Stimulated activated naive CD8-positive, alpha-beta T cell treated with anti-CD3 and anti-CD28 coated beads, Interleukin-15, Interleukin-2, amounts not matched to agents 100 ng/mL and 50 ng/mL, for 24 hours (primary cell): ENCODE measurements around the gene IRAK1.
"Not testable (repeated sequence)": the region's sequence is repeated elsewhere in the genome, so short reads cannot be mapped to it uniquely, and the experiment has no call there.

Experiments used
- H3K27ac Mint-ChIP-seq: one replicate; pipeline ENCODE4 v1.8.0; 2021; ENCODE audit warnings: mild to moderate bottlenecking, mixed read lengths
- H3K27me3 Mint-ChIP-seq: one replicate; pipeline ENCODE4 v1.8.0; 2021; ENCODE audit warnings: mixed read lengths
- H3K36me3 Mint-ChIP-seq: one replicate; pipeline ENCODE4 v1.8.0; 2021; ENCODE audit warnings: low read depth, mixed read lengths
- H3K4me1 Mint-ChIP-seq: one replicate; pipeline ENCODE4 v1.8.0; 2021; ENCODE audit warnings: low read depth, mixed read lengths
- H3K4me3 Mint-ChIP-seq: one replicate; pipeline ENCODE4 v1.8.0; 2021; ENCODE audit warnings: mild to moderate bottlenecking, mixed read lengths
- H3K9me3 Mint-ChIP-seq: one replicate; pipeline ENCODE4 v1.8.0; 2021; ENCODE audit warnings: mixed read lengths

IRAK1 gene

GRCh38 chrX:153981231-153981630 is 38.5 kb downstream of the IRAK1 start:
- peaks cover 50% of the 10 kb centered on the region for H3K4me1 Mint-ChIP-seq
- peak overlapping the region; percentile 84 for H3K27ac Mint-ChIP-seq
- no peaks in the 10 kb centered on the region for H3K36me3 Mint-ChIP-seq
- H3K9me3 Mint-ChIP-seq, result no peaks in the 10 kb centered on the region
- no peaks in the 10 kb centered on the region for H3K27me3 Mint-ChIP-seq
- H3K4me3 Mint-ChIP-seq, result peak overlapping the region; percentile 52

- H3K4me1 Mint-ChIP-seq, result peaks cover 52% of the 10 kb centered on the region
- peak overlapping the region; percentile 57 for H3K4me3 Mint-ChIP-seq
- not testable (repeated sequence) for H3K36me3 Mint-ChIP-seq, H3K9me3 Mint-ChIP-seq, H3K27me3 Mint-ChIP-seq
- H3K27ac Mint-ChIP-seq, result peak overlapping the region; percentile 88
Measured at GRCh38 chrX:153980394-153980793, 39.3 kb downstream of the IRAK1 start.

GRCh38 chrX:153974726-153975286 is 44.9 kb downstream of the IRAK1 start:
- no peaks in the 10 kb centered on the region for H3K9me3 Mint-ChIP-seq
- peaks cover 25% of the 10 kb centered on the region for H3K4me1 Mint-ChIP-seq
- H3K27me3 Mint-ChIP-seq, result no peaks in the 10 kb centered on the region
- peaks cover under 1% of the 10 kb centered on the region for H3K36me3 Mint-ChIP-seq
- peak overlapping the region; percentile 94 for H3K27ac Mint-ChIP-seq
- peak overlapping the region; percentile 17 for H3K4me3 Mint-ChIP-seq

GRCh38 chrX:153974003-153974725 is 45.5 kb downstream of the IRAK1 start:
- Mint-ChIP-seq H3K36me3 (peaks cover 5% of the 10 kb centered on the region), H3K4me1 (peaks cover 25% of the 10 kb centered on the region), H3K27me3 (no peaks in the 10 kb centered on the region), H3K9me3 (no peaks in the 10 kb centered on the region), H3K27ac (peak overlapping the region; percentile 94), H3K4me3 (peak overlapping the region; percentile 90)

- peak overlapping the region; percentile 94 for H3K27ac Mint-ChIP-seq
- no peaks in the 10 kb centered on the region for H3K27me3 Mint-ChIP-seq
- peaks cover 6% of the 10 kb centered on the region for H3K36me3 Mint-ChIP-seq
- no peaks in the 10 kb centered on the region for H3K9me3 Mint-ChIP-seq
- H3K4me1 Mint-ChIP-seq, result peaks cover 25% of the 10 kb centered on the region
- peak overlapping the region; percentile 90 for H3K4me3 Mint-ChIP-seq
Measured at GRCh38 chrX:153973127-153974002, 46.3 kb downstream of the IRAK1 start.

GRCh38 chrX:153972368-153973126 is 47.2 kb downstream of the IRAK1 start, which contains the start of gene TMEM187:
Gene TMEM187, plus strand, starts transcription at chrX:153972754. Its CDS starts 9,309 bp downstream, at chrX:153982063.
- Mint-ChIP-seq H3K27me3 (no peaks in the 10 kb centered on the region), H3K9me3 (no peaks in the 10 kb centered on the region), H3K4me3 (peak within 1 kb of the TSS; percentile 97), H3K27ac (peak within 1 kb of the TSS; percentile 100), H3K4me1 (peaks cover 33% of the 10 kb centered on the region), H3K36me3 (peaks cover 14% of the 10 kb centered on the region)

GRCh38 chrX:153971450-153972367 is 48.0 kb downstream of the IRAK1 start, which contains the start of gene HCFC1:
Gene HCFC1, minus strand, starts transcription at chrX:153971818. Its CDS starts 978 bp downstream, at chrX:153970840.
- Mint-ChIP-seq H3K27me3 (no peaks in the 10 kb centered on the region), H3K27ac (peak within 1 kb of the TSS; percentile 100), H3K36me3 (peaks cover 18% of the 10 kb centered on the region), H3K9me3 (no peaks in the 10 kb centered on the region), H3K4me3 (peak within 1 kb of the TSS; percentile 97), H3K4me1 (peaks cover 41% of the 10 kb centered on the region)

- Mint-ChIP-seq H3K36me3 (peaks cover 18% of the 10 kb centered on the region), H3K9me3 (no peaks in the 10 kb centered on the region), H3K27ac (peak overlapping the region; percentile 100), H3K4me1 (peaks cover 47% of the 10 kb centered on the region), H3K4me3 (peak overlapping the region; percentile 97), H3K27me3 (no peaks in the 10 kb centered on the region)
Measured at GRCh38 chrX:153971124-153971449, 48.6 kb downstream of the IRAK1 start.

- peaks cover 48% of the 10 kb centered on the region for H3K4me1 Mint-ChIP-seq
- no peaks in the 10 kb centered on the region for H3K27me3 Mint-ChIP-seq
- peaks cover 18% of the 10 kb centered on the region for H3K36me3 Mint-ChIP-seq
Measured at GRCh38 chrX:153970357-153971123, 49.2 kb downstream of the IRAK1 start.

GRCh38 chrX:153969904-153970356 is 49.8 kb downstream of the IRAK1 start:
- peaks cover 18% of the 10 kb centered on the region for H3K36me3 Mint-ChIP-seq
- H3K4me3 Mint-ChIP-seq, result peak overlapping the region; percentile 92
- peak overlapping the region; percentile 40 for H3K27ac Mint-ChIP-seq
- H3K27me3 Mint-ChIP-seq, result no peaks in the 10 kb centered on the region
- peaks cover 48% of the 10 kb centered on the region for H3K4me1 Mint-ChIP-seq
- no peaks in the 10 kb centered on the region for H3K9me3 Mint-ChIP-seq

More at GRCh38 chrX:153970357-153971123, 49.2 kb downstream of the IRAK1 start:
- Mint-ChIP-seq H3K4me3 (peak overlapping the region; percentile 97), H3K27ac (peak overlapping the region; percentile 100), H3K9me3 (no peaks in the 10 kb centered on the region)

GRCh38 chrX:153969125-153969903 is 50.4 kb downstream of the IRAK1 start:
- Mint-ChIP-seq H3K4me1 (peaks cover 42% of the 10 kb centered on the region), H3K9me3 (no peaks in the 10 kb centered on the region)

GRCh38 chrX:153968754-153969124 is 51.0 kb downstream of the IRAK1 start:
- Mint-ChIP-seq H3K9me3 (no peaks in the 10 kb centered on the region), H3K27ac (peak overlapping the region; percentile 86)

More at GRCh38 chrX:153969125-153969903, 50.4 kb downstream of the IRAK1 start:
- Mint-ChIP-seq H3K36me3 (peaks cover 18% of the 10 kb centered on the region), H3K4me3 (peak overlapping the region; percentile 92), H3K27me3 (no peaks in the 10 kb centered on the region), H3K27ac (peak overlapping the region; percentile 63)

More at GRCh38 chrX:153968754-153969124, 51.0 kb downstream of the IRAK1 start:
- H3K36me3 Mint-ChIP-seq, result peaks cover 18% of the 10 kb centered on the region
- H3K27me3 Mint-ChIP-seq, result no peaks in the 10 kb centered on the region
- H3K4me1 Mint-ChIP-seq, result peaks cover 37% of the 10 kb centered on the region
- peak overlapping the region; percentile 92 for H3K4me3 Mint-ChIP-seq
